Measurements from ENCODE around the gene GCK. TPM values are rescaled to one million over a fixed set of nuclear protein-coding genes. Genes with fewer than 3 reads are reported as not detected.

The GCK gene
- total and polyA plus RNA-seq, 9 donors = 3.2 to 9.5 (median 4.9) TPM

DNA sequence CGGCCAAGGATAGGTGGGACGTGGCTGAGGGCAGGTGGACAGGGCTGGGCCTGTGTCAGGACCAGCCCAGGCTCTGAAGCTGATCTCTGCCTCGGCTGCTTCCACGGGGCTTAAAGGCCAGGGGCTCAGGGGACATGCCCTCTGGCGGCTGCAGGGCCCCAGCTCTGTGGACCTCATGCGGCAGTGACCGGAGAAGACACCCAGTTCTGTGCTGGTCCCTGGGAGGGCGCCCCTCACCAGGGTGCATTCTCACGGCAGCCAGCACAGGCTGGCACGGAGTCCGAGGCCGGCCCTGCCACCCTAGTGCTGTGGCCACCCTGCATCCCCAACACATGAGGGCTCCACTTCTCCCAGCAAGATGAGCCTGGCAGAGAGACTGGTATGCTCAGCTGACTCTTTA, 41.8 kb upstream of the GCK start:
- no peak for DNase-seq
- Histone ChIP-seq H3K9me3 (replicated peaks; ENCODE audit: control insufficient read depth, low read depth, low read length) (no peaks in the 10 kb centered on the region), H3K27me3 (ENCODE audit: control insufficient read depth, insufficient read depth, low read length) (no peaks in the 10 kb centered on the region), H3K4me3 (ENCODE audit: low read length) (no peak overlapping the region), H3K4me1 (ENCODE audit: control insufficient read depth, insufficient read depth, low read length) (peaks cover 5% of the 10 kb centered on the region), H3K27ac (ENCODE audit: low read length) (no peak overlapping the region), H3K36me3 (ENCODE audit: control insufficient read depth, insufficient read depth, low read length) (no peaks in the 10 kb centered on the region)
- WGBS (ENCODE audit: insufficient coverage) = 79% methylated on average over 11 of the region's 12 CpGs

DNA sequence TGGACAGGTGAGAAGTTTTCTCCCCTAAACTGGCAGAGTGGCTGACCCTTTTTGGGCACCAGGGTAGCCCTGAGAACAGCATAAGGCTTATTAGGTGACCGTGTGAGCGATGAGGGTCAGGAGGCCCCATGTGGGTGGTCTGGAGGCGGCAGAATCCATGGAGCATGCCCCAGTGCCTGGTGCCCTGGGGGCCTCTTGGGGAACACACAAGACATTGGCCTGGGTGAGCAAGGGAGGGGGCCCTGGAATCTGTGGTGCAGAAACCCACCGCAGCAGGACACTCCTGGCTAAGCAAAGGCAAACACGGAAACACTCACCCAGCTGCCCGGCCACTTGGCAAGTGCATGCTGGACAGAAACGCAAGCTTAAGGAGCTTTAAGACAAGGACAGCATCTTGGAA, 41.0 kb upstream of the GCK start:
- peaks cover 13% of the 10 kb centered on the region for H3K4me1 ChIP-seq (ENCODE audit: control insufficient read depth, insufficient read depth, low read length)
- no peak overlapping the region for H3K27ac ChIP-seq (ENCODE audit: low read length)
- no peak overlapping the region for H3K4me3 ChIP-seq (ENCODE audit: low read length)
- no peaks in the 10 kb centered on the region for H3K9me3 ChIP-seq (replicated peaks; ENCODE audit: control insufficient read depth, low read depth, low read length)
- H3K27me3 ChIP-seq (ENCODE audit: control insufficient read depth, insufficient read depth, low read length) = no peaks in the 10 kb centered on the region
- WGBS (ENCODE audit: insufficient coverage) = 87% methylated on average over 7 of the region's 7 CpGs
- DNase-seq = no peak
- H3K36me3 ChIP-seq (ENCODE audit: control insufficient read depth, insufficient read depth, low read length) = no peaks in the 10 kb centered on the region

DNA sequence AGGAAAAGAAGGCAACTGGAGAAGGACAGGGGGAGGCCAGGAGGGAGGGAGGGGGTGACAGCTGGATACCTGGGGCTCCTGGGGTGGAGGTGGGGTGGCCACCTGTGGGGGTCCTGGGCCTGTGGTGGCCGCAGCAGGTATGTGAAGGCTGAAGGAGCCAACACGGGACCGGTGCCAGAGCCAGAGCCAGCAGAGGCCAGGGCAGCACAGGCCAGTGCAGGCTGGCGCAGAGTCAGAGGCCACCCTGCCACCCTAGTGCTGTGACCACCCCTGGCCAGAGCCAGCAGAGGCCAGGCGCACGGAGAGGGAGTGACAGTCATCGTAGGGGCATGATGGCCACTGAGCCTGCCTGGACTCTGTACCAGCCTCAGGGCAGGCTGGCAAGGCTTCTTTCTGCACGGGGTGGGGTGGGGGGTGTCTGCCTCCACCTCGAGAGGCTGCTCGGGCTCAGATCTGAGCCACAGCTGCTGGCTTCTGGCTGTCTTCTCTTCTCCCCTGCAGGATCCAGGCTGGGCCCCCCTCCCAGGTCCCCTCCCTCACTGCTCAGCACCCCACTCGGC, 40.4 kb upstream of the GCK start:
- Histone ChIP-seq H3K4me1 (ENCODE audit: control insufficient read depth, insufficient read depth, low read length) (peaks cover 20% of the 10 kb centered on the region), H3K27me3 (ENCODE audit: control insufficient read depth, insufficient read depth, low read length) (no peaks in the 10 kb centered on the region), H3K36me3 (ENCODE audit: control insufficient read depth, insufficient read depth, low read length) (no peaks in the 10 kb centered on the region), H3K27ac (ENCODE audit: low read length) (no peak overlapping the region), H3K4me3 (ENCODE audit: low read length) (no peak overlapping the region), H3K9me3 (replicated peaks; ENCODE audit: control insufficient read depth, low read depth, low read length) (no peaks in the 10 kb centered on the region)
- WGBS (ENCODE audit: insufficient coverage) = 70% methylated on average over 6 of the region's 11 CpGs
- DNase-seq = no peak

DNA sequence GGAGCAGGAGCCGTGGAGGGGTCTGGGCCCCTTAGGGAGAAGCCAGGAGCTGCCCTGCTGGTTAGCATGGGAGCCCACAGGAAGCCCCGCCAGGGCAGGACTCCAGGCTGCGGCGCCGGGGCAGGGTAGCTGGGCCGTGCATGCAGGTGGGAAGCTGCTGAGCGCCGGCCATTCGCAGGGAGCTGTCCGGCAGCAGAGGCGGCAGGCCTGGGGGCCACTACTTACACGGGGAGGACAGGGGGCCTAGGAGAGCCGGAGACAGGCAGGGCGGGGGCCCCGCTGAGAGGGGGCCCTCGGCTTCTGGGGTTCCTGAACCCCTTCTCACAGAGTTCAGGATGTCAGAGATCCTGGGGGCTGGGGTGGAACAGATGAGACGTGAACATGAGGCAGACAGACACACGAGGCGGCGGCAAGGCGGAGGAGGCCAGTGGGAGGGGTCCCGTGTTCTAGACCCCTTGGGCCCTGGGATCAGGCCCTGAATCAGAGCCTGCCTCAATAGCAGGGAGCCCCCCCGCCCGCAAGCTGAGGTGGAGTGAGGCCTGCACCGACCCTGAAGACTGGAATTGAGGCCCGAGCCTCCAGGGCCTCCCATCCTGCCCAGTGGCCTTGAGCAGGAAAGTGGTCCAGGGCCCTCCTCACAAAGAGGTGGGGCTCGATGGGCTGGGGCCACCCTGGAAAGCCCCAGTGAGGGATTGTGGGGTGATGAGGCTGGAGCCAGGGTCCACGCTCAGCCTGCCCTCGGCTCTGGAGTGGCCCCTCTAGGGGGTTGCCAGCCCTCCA, 39.5 kb upstream of the GCK start:
- no peak for DNase-seq
- Histone ChIP-seq H3K4me1 (ENCODE audit: control insufficient read depth, insufficient read depth, low read length) (peaks cover 27% of the 10 kb centered on the region), H3K27ac (ENCODE audit: low read length) (no peak overlapping the region), H3K27me3 (ENCODE audit: control insufficient read depth, insufficient read depth, low read length) (no peaks in the 10 kb centered on the region), H3K36me3 (ENCODE audit: control insufficient read depth, insufficient read depth, low read length) (no peaks in the 10 kb centered on the region), H3K9me3 (replicated peaks; ENCODE audit: control insufficient read depth, low read depth, low read length) (no peaks in the 10 kb centered on the region), H3K4me3 (ENCODE audit: low read length) (no peak overlapping the region)
- 65% methylated on average over 21 of the region's 29 CpGs for WGBS (ENCODE audit: insufficient coverage)

DNA sequence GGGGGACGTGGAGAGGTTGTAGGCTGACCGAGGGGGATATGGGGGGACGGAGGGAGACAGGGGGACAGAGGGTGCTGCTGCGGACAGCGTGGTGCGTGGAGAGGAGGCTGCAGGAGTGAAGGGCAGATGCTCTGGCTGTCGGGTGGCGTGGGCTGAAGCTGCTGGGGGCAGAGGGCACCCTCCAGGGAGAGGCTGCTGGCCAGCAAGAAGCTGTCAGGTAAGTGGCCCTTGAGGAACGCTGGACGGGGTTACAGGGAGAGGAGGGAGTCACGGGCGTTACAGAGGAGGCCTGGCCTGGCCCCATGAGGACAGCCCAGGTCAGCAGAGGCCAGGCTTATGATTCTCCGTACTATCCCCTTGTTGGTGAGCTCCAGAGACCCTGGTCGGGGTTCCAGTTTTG, 38.7 kb upstream of the GCK start:
- Histone ChIP-seq H3K4me1 (ENCODE audit: control insufficient read depth, insufficient read depth, low read length) (peaks cover 36% of the 10 kb centered on the region), H3K9me3 (replicated peaks; ENCODE audit: control insufficient read depth, low read depth, low read length) (no peaks in the 10 kb centered on the region), H3K27me3 (ENCODE audit: control insufficient read depth, insufficient read depth, low read length) (no peaks in the 10 kb centered on the region), H3K4me3 (ENCODE audit: low read length) (no peak overlapping the region), H3K36me3 (ENCODE audit: control insufficient read depth, insufficient read depth, low read length) (no peaks in the 10 kb centered on the region), H3K27ac (ENCODE audit: low read length) (no peak overlapping the region)
- no peak for DNase-seq
- 62% methylated on average over 14 of the region's 14 CpGs for WGBS (ENCODE audit: insufficient coverage)

DNA sequence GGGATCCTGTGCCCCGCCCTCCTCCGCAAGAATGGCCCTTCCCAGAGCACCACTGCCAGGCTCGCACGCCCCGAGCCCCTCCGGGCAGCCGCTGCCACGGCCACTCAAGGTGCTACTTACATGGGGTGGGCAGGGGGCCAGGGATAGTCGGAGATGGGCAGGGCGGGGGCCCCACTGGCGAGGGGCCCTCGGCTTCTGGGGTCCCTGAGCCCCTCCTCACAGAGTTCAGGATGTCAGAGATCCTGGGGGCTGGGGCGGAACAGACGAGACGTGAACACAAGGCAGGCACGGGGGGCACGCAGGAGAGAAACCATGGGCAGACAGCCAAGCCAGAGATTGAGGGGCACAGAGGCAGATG, 37.1 kb upstream of the GCK start:
- no peak for DNase-seq
- WGBS (ENCODE audit: insufficient coverage) = 59% methylated on average over 11 of the region's 17 CpGs
- no peaks in the 10 kb centered on the region for H3K27me3 ChIP-seq (ENCODE audit: control insufficient read depth, insufficient read depth, low read length)
- no peaks in the 10 kb centered on the region for H3K9me3 ChIP-seq (replicated peaks; ENCODE audit: control insufficient read depth, low read depth, low read length)
- H3K36me3 ChIP-seq (ENCODE audit: control insufficient read depth, insufficient read depth, low read length) = no peaks in the 10 kb centered on the region
- H3K4me3 ChIP-seq (ENCODE audit: low read length) = no peak overlapping the region
- peaks cover 42% of the 10 kb centered on the region for H3K4me1 ChIP-seq (ENCODE audit: control insufficient read depth, insufficient read depth, low read length)
- H3K27ac ChIP-seq (ENCODE audit: low read length) = no peak overlapping the region

DNA sequence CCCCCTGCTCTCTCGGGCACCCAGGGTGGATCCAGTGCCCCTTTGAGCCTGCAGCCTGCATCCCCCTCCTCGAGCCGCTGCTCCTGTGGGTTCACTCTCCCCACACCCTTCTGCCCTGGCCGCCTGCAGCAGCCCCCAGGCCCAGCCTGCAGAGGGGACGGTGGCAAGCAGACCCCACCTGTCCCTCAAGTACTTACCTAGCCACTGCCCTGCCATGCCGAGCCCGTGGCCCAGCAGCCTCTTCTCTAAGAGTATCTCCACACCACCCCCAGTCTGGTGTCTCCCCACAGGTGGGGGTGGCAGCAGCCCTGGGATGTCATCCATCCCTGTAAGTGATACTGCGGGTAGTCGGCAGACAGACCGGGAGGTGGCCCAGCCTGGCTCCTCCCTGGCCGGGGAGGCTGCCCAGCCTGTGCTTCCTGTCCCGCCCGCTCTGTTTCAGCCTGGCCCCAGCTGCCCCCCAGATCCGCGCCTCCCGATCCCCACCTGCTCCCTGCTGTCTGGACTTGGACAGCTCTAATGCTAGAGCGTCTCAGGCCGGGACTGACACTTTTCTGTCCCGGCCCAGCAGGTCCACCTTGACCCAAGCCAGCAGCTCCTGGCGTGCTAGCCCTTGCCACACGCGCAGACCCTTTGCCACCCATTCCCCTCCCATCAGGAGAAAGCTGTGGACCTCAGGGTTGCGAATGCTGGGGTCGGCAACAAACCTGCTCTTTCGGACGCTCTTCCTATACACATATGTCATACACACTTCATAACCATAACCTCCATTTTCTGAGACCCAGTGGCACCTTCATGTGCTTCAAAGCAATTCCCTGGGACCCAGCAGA, 36.5 kb upstream of the GCK start:
- 41% methylated on average over 26 of the region's 26 CpGs for WGBS (ENCODE audit: insufficient coverage)
- H3K4me3 ChIP-seq (ENCODE audit: low read length) = no peak overlapping the region
- peak; percentile 69 for DNase-seq
- no peaks in the 10 kb centered on the region for H3K27me3 ChIP-seq (ENCODE audit: control insufficient read depth, insufficient read depth, low read length)
- no peak overlapping the region for H3K27ac ChIP-seq (ENCODE audit: low read length)
- H3K9me3 ChIP-seq (replicated peaks; ENCODE audit: control insufficient read depth, low read depth, low read length) = no peaks in the 10 kb centered on the region
- peaks cover 42% of the 10 kb centered on the region for H3K4me1 ChIP-seq (ENCODE audit: control insufficient read depth, insufficient read depth, low read length)
- H3K36me3 ChIP-seq (ENCODE audit: control insufficient read depth, insufficient read depth, low read length) = no peaks in the 10 kb centered on the region

DNA sequence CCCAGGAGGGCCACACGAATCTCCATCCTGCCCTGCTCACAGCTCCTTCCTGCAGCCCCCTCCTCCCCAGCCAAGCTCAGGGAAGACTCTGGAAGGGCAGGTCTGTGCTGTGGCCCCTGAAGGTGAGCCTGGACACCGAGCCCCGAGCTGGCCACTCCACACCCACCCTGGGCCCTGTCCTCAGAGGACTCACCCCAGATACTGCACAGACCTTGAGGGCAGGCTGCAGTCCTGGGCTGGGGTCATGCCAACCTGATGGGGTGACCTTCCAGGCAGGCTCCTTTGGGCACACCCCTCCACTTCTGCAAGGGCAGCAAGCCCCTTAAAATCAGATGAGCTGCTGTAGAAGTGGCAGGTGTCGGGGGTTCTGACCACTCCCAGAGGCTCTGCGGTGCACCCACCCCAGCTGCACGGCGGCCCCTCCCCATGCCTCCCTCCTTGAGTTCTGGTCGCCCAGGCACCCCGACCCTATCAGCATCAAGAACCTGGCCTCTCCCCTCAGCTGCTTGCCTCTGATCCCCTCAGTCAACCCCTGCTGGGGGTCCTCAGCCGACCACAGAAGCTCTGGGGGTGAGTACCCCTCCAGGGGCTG, 35.8 kb upstream of the GCK start:
- Histone ChIP-seq H3K4me1 (ENCODE audit: control insufficient read depth, insufficient read depth, low read length) (peaks cover 42% of the 10 kb centered on the region), H3K36me3 (ENCODE audit: control insufficient read depth, insufficient read depth, low read length) (no peaks in the 10 kb centered on the region)

DNA sequence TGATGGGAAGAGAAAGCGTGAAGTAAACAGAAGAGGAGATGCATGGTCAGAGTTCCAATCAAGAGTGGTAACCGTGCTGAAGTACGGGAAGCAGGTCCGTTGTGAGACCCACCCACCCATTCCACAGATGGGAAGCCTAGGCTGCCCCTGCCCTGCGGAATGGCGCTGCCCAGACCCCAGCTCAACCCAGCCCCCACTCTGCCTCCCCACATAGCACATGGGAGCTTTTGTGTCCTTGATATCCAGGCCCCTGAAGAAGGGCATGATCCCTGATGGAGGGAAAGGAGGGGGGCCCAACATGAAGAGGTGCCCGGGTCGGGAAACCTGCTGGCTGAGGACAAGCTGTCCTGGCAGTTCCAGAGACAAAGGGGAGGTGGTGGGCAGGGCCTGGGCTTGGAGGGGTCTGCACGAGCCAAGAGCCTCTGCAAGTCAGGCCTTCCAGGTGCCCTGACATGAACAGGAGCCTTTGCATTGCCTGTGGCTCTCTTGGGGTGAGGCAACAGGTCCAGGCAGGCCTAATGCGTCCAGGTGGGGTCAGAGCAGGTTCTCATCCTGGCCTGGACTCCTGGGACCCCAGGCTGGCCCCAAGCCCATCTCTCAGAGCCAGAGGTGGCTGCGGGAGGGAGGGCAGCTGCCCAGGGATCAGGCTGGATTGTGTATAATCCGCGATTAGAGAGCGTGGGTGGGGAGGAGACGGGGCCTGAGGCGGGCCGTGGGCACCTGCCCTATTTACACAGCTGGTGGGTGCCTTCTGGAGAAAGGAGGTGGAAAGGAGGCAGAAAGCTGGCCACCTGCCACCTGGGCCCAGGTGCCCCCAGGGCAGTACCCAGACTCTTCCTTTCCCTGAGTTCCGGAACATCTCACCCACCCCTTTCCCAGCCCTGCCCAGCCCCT, 35.1 kb upstream of the GCK start:
- no peak overlapping the region for H3K4me3 ChIP-seq (ENCODE audit: low read length)
- peaks cover 3% of the 10 kb centered on the region for H3K9me3 ChIP-seq (replicated peaks; ENCODE audit: control insufficient read depth, low read depth, low read length)
- H3K4me1 ChIP-seq (ENCODE audit: control insufficient read depth, insufficient read depth, low read length) = peaks cover 42% of the 10 kb centered on the region
- H3K27ac ChIP-seq (ENCODE audit: low read length) = no peak overlapping the region
- no peaks in the 10 kb centered on the region for H3K36me3 ChIP-seq (ENCODE audit: control insufficient read depth, insufficient read depth, low read length)
- WGBS (ENCODE audit: insufficient coverage) = 45% methylated on average over 10 of the region's 18 CpGs
- H3K27me3 ChIP-seq (ENCODE audit: control insufficient read depth, insufficient read depth, low read length) = peaks cover 2% of the 10 kb centered on the region
- no peak for DNase-seq

More for the DNA sequence above, 35.8 kb upstream of the GCK start:
- no peak overlapping the region for H3K27ac ChIP-seq (ENCODE audit: low read length)
- DNase-seq = no peak
- no peaks in the 10 kb centered on the region for H3K9me3 ChIP-seq (replicated peaks; ENCODE audit: control insufficient read depth, low read depth, low read length)
- peaks cover 2% of the 10 kb centered on the region for H3K27me3 ChIP-seq (ENCODE audit: control insufficient read depth, insufficient read depth, low read length)
- H3K4me3 ChIP-seq (ENCODE audit: low read length) = no peak overlapping the region
- WGBS (ENCODE audit: insufficient coverage) = 56% methylated on average over 8 of the region's 10 CpGs
